ENCODE results near the gene SLA2. TPM values are rescaled to one million over a fixed set of nuclear protein-coding genes. Genes with fewer than 3 reads are reported as not detected.

SLA2 gene
- total RNA-seq, 1 experiment from 2014 or later, result not detected

GRCh38 chr20:36604952-36605398 lies 41.0 kb downstream of the SLA2 start:
- H3K36me3 Mint-ChIP-seq (ENCODE audit: insufficient read depth, unreplicated experiment), result peaks cover 61% of the 10 kb centered on the region
- intact Hi-C loops (cut with micrococcal nuclease; ENCODE audit: unreplicated experiment), result loop anchor here (5.0 kb wide), 1 partner anchor 48 kb away; no protein-coding TSS in a partner anchor
- BruUV-seq (replicated peaks), result TSS peak; percentile 68
- CTCF ChIA-PET, result interaction anchor here (0.6 to 2.3 kb wide), 10 partner anchors 9 to 504 kb away, joined by 3 to 14 read pairs (median 6); partner anchors contain the start of gene TGIF2
- peak overlapping the region; percentile 99 for H3K4me3 Mint-ChIP-seq (ENCODE audit: low read depth, unreplicated experiment)
- no peak for DNase-seq
- peaks cover 33% of the 10 kb centered on the region for H3K4me1 Mint-ChIP-seq (ENCODE audit: low read depth, unreplicated experiment)
- no peaks in the 10 kb centered on the region for H3K9me3 Mint-ChIP-seq (ENCODE audit: low read depth, unreplicated experiment)
- H3K27ac Mint-ChIP-seq (ENCODE audit: unreplicated experiment), result peak overlapping the region; percentile 91
- H3K27me3 Mint-ChIP-seq (ENCODE audit: unreplicated experiment), result peaks cover 14% of the 10 kb centered on the region
- TF ChIP-seq CTCF (IDR thresholded peaks at IDR 0.05; ENCODE audit: unreplicated experiment), result no peak

- Mint-ChIP-seq H3K4me1 (ENCODE audit: low read depth, unreplicated experiment) (peaks cover 16% of the 10 kb centered on the region), H3K36me3 (ENCODE audit: insufficient read depth, unreplicated experiment) (peaks cover 26% of the 10 kb centered on the region), H3K4me3 (ENCODE audit: low read depth, unreplicated experiment) (no peak overlapping the region), H3K27me3 (ENCODE audit: unreplicated experiment) (peaks cover 14% of the 10 kb centered on the region), H3K9me3 (ENCODE audit: low read depth, unreplicated experiment) (no peaks in the 10 kb centered on the region), H3K27ac (ENCODE audit: unreplicated experiment) (no peak overlapping the region)
- CTCF ChIA-PET, result interaction anchor here (0.7 kb wide), 2 partner anchors 230 to 417 kb away, joined by 3 read pairs; no protein-coding TSS in a partner anchor
- BruUV-seq (replicated peaks), result no TSS peak
- DNase-seq, result no peak
- TF ChIP-seq CTCF (IDR thresholded peaks at IDR 0.05; ENCODE audit: unreplicated experiment), result no peak
- intact Hi-C loops (cut with micrococcal nuclease; ENCODE audit: unreplicated experiment), result no loop called here
Observed at GRCh38 chr20:36601540-36601939, 44.5 kb downstream of the SLA2 start.

- no peak for TF ChIP-seq CTCF (IDR thresholded peaks at IDR 0.05; ENCODE audit: unreplicated experiment)
- Mint-ChIP-seq H3K36me3 (ENCODE audit: insufficient read depth, unreplicated experiment) (peaks cover 15% of the 10 kb centered on the region), H3K9me3 (ENCODE audit: low read depth, unreplicated experiment) (no peaks in the 10 kb centered on the region), H3K27me3 (ENCODE audit: unreplicated experiment) (peaks cover 14% of the 10 kb centered on the region), H3K4me3 (ENCODE audit: low read depth, unreplicated experiment) (no peak overlapping the region), H3K27ac (ENCODE audit: unreplicated experiment) (no peak overlapping the region), H3K4me1 (ENCODE audit: low read depth, unreplicated experiment) (peaks cover 8% of the 10 kb centered on the region)
- no TSS peak for BruUV-seq (replicated peaks)
- intact Hi-C loops (cut with micrococcal nuclease; ENCODE audit: unreplicated experiment), result no loop called here
- CTCF ChIA-PET, result interaction anchor here (0.5 to 1.3 kb wide), 3 partner anchors 11 to 259 kb away, joined by 3 to 6 read pairs (median 4); no protein-coding TSS in a partner anchor
- no peak for DNase-seq
Observed at GRCh38 chr20:36599912-36600345, 46.1 kb downstream of the SLA2 start.

- BruUV-seq (replicated peaks), result no TSS peak
- no peak overlapping the region for H3K27ac Mint-ChIP-seq (ENCODE audit: unreplicated experiment)
- no peak for TF ChIP-seq CTCF (IDR thresholded peaks at IDR 0.05; ENCODE audit: unreplicated experiment)
- intact Hi-C loops (cut with micrococcal nuclease; ENCODE audit: unreplicated experiment), result no loop called here
- no peaks in the 10 kb centered on the region for H3K27me3 Mint-ChIP-seq (ENCODE audit: unreplicated experiment)
- CTCF ChIA-PET, result no interaction called here
- H3K36me3 Mint-ChIP-seq (ENCODE audit: insufficient read depth, unreplicated experiment), result peaks cover 56% of the 10 kb centered on the region
- H3K9me3 Mint-ChIP-seq (ENCODE audit: low read depth, unreplicated experiment), result no peaks in the 10 kb centered on the region
- H3K4me1 Mint-ChIP-seq (ENCODE audit: low read depth, unreplicated experiment), result no peaks in the 10 kb centered on the region
- H3K4me3 Mint-ChIP-seq (ENCODE audit: low read depth, unreplicated experiment), result no peak overlapping the region
- DNase-seq, result no peak
Observed at GRCh38 chr20:36593347-36593929, 52.6 kb downstream of the SLA2 start.

Data from Calu3 (cell line).